ENCODE data around the gene CENPM. TPM values are rescaled to one million over a fixed set of nuclear protein-coding genes. Genes with fewer than 3 reads are reported as not detected.

CENPM gene
- total RNA-seq, 2 donors from 2014 or later: 28.5 to 43.1 TPM

DNA sequence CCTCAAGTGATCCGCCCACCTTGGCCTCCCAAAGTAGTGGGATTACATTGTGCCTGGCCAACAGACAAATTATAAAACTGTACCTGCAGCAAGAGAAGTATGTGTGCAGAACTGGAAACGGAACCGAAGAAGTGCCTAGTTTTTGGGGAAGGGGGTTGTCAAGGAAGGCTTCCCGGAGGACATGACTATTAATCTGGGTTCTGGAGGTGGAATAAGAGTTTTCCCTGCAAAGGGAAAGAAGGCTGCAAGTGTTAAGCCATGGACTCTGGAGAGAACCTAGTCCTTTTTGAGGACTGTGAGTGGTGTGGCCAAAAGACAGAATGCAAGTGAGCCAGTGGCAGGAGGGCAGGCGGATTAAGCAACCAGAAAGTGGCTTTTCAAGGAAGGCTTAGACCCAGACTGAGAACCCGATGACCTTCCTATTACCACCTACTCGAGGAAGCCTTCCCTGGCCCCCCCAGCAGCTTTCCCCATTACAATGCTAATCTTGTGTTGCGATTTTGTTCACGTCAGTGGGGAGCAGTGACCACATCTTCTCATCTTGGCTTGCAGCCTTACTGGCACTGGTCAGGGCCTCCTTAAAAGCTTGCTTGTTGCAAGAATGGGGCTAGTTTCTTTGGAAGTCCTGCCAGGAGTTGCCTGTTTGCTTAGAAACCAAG is 16.6 kb upstream of the CENPM start:
- Histone ChIP-seq H3K36me3 (ENCODE audit: control insufficient read depth, insufficient read depth, low read length) (no peaks in the 10 kb centered on the region), H3K9me3 (ENCODE audit: control insufficient read depth, low read length) (peaks cover 5% of the 10 kb centered on the region), H3K4me1 (ENCODE audit: control insufficient read depth, insufficient read depth, low read length) (peaks cover 5% of the 10 kb centered on the region), H3K27ac (ENCODE audit: low read depth, low read length) (peak overlapping the region; percentile 68), H3K4me3 (ENCODE audit: low read length) (no peak overlapping the region), H3K27me3 (ENCODE audit: control insufficient read depth, insufficient read depth, low read length, poor library complexity, severe bottlenecking) (no peaks in the 10 kb centered on the region), H3K9ac (ENCODE audit: extremely low read depth, low read length, poor library complexity, severe bottlenecking) (no peak overlapping the region)
- H3K36me3 Mint-ChIP-seq (ENCODE audit: low read depth): no peaks in the 10 kb centered on the region
- H3K9me3 Mint-ChIP-seq: peaks cover 7% of the 10 kb centered on the region
- no peak overlapping the region for H3K4me3 Mint-ChIP-seq
- DNase-seq: peak; percentile 70
- peaks cover 12% of the 10 kb centered on the region for H3K27me3 Mint-ChIP-seq (ENCODE audit: insufficient read depth)
- peaks cover 12% of the 10 kb centered on the region for H3K4me1 Mint-ChIP-seq
- TF ChIP-seq, protein P1, sequence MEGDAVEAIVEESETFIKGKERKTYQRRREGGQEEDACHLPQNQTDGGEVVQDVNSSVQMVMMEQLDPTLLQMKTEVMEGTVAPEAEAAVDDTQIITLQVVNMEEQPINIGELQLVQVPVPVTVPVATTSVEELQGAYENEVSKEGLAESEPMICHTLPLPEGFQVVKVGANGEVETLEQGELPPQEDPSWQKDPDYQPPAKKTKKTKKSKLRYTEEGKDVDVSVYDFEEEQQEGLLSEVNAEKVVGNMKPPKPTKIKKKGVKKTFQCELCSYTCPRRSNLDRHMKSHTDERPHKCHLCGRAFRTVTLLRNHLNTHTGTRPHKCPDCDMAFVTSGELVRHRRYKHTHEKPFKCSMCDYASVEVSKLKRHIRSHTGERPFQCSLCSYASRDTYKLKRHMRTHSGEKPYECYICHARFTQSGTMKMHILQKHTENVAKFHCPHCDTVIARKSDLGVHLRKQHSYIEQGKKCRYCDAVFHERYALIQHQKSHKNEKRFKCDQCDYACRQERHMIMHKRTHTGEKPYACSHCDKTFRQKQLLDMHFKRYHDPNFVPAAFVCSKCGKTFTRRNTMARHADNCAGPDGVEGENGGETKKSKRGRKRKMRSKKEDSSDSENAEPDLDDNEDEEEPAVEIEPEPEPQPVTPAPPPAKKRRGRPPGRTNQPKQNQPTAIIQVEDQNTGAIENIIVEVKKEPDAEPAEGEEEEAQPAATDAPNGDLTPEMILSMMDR (conservative IDR thresholded peaks at IDR 0.05): peak; percentile 33
- H3K27ac Mint-ChIP-seq: no peak overlapping the region
- 69 to 78% methylated on average over 9 of the region's 9 CpGs for WGBS, 2 experiments (ENCODE audit: insufficient coverage in 1 of 2, insufficient read length in 1 of 2)

DNA sequence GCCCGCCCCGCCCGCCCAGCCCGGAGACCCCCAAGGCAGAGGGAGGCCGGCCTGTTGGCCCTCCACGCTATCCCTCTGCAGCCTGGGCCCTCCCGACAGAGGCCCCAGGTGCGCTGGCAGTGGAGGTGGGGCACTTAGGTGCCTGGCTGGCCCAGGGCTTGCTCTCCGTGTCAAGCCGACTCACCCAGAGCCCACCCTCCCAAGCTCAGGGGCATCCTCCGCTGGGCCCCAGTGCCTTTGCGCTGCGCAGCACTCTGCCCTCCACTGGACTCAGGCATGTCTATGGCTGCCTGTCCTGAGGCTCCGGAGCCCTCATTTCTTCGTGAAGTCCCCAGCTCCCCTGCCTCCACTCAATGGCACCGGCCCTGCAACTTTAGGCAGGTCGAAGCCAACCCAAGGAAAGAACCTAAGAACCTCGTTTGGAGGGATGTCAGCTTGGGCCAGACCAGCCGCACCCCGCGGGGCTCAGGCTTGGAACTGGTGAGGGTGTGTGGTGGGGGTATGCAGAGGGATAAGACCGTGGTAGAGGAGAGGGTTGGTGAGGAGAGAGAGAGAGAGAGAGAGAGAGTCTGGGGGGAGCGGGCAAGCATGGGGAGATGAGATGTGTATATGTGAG is 11.1 kb upstream of the CENPM start:
- TF ChIP-seq, protein P1 (conservative IDR thresholded peaks at IDR 0.05): no peak
- no peaks in the 10 kb centered on the region for H3K36me3 ChIP-seq (ENCODE audit: control insufficient read depth, insufficient read depth, low read length)
- no peak for DNase-seq
- no peak overlapping the region for H3K9ac ChIP-seq (ENCODE audit: extremely low read depth, low read length, poor library complexity, severe bottlenecking)
- H3K27me3 ChIP-seq (ENCODE audit: control insufficient read depth, insufficient read depth, low read length, poor library complexity, severe bottlenecking): no peaks in the 10 kb centered on the region
- Mint-ChIP-seq H3K9me3 (peaks cover 1% of the 10 kb centered on the region), H3K27ac (no peak overlapping the region), H3K4me3 (peak overlapping the region; percentile 28), H3K4me1 (peaks cover 2% of the 10 kb centered on the region), H3K27me3 (ENCODE audit: insufficient read depth) (peaks cover 18% of the 10 kb centered on the region), H3K36me3 (ENCODE audit: low read depth) (no peaks in the 10 kb centered on the region)
- no peak overlapping the region for H3K27ac ChIP-seq (ENCODE audit: low read depth, low read length)
- WGBS, 2 experiments (ENCODE audit: insufficient coverage in 1 of 2, insufficient read length in 1 of 2): 68 to 95% methylated on average over 6 to 23 of the region's 23 CpGs
- H3K4me3 ChIP-seq (ENCODE audit: low read length): no peak overlapping the region
- no peaks in the 10 kb centered on the region for H3K9me3 ChIP-seq (ENCODE audit: control insufficient read depth, low read length)
- no peaks in the 10 kb centered on the region for H3K4me1 ChIP-seq (ENCODE audit: control insufficient read depth, insufficient read depth, low read length)

DNA sequence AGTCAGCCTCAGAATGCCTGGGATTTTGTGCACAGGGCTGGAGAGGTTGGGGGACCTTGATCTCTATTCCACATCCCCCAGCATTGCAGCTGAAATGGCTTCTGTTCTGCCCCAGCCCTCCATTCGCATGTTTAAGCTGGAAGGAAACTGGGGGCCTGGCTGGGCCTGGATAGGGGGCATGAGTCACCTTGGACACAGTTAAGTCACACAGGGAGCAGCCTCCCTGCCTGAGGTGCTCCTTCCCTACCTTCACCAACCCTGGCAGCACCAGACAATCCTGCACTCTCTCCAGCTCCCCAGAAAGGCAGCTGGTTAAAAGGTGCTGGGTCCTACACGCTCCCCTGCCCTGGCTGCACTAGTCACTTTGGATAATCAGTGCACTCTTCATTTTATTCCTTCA is 5.8 kb upstream of the CENPM start:
- Histone ChIP-seq H3K36me3 (ENCODE audit: control insufficient read depth, insufficient read depth, low read length) (no peaks in the 10 kb centered on the region), H3K27ac (ENCODE audit: low read depth, low read length) (no peak overlapping the region), H3K9me3 (ENCODE audit: control insufficient read depth, low read length) (no peaks in the 10 kb centered on the region), H3K27me3 (ENCODE audit: control insufficient read depth, insufficient read depth, low read length, poor library complexity, severe bottlenecking) (no peaks in the 10 kb centered on the region), H3K9ac (ENCODE audit: extremely low read depth, low read length, poor library complexity, severe bottlenecking) (no peak overlapping the region), H3K4me3 (ENCODE audit: low read length) (no peak overlapping the region), H3K4me1 (ENCODE audit: control insufficient read depth, insufficient read depth, low read length) (no peaks in the 10 kb centered on the region)
- no peak for DNase-seq
- Mint-ChIP-seq H3K4me1 (peaks cover 9% of the 10 kb centered on the region), H3K9me3 (peaks cover 1% of the 10 kb centered on the region), H3K36me3 (ENCODE audit: low read depth) (no peaks in the 10 kb centered on the region), H3K4me3 (no peak overlapping the region), H3K27ac (no peak overlapping the region), H3K27me3 (ENCODE audit: insufficient read depth) (peaks cover 5% of the 10 kb centered on the region)
- WGBS, 2 experiments (ENCODE audit: insufficient coverage in 1 of 2, insufficient read length in 1 of 2): 75 to 80% methylated on average over 1 to 2 of the region's 2 CpGs
- TF ChIP-seq, protein P1 (conservative IDR thresholded peaks at IDR 0.05): no peak
